HUES48 (cell line): ENCODE data around the gene ZNHIT1.
A peak's percentile ranks its signal among the peaks of the same experiment; 100 is the strongest.

Experiments used
- H3K27ac ChIP-seq: one replicate; pipeline ENCODE4 v1.7.0; 2013; ENCODE audit warnings: low read depth, low read length, inconsistent platforms
- H3K27me3 ChIP-seq: 2 replicates; pipeline ENCODE4 v1.6.1; 2013; ENCODE audit warnings: mild to moderate bottlenecking, low read length; ENCODE audit not compliant: control insufficient read depth, insufficient read depth
- H3K36me3 ChIP-seq: 2 replicates; pipeline ENCODE4 v1.6.1; 2013; ENCODE audit warnings: low read length; ENCODE audit not compliant: control insufficient read depth, insufficient read depth
- H3K4me1 ChIP-seq: 2 replicates; pipeline ENCODE4 v1.6.1; 2013; ENCODE audit warnings: mild to moderate bottlenecking, low read length; ENCODE audit not compliant: control insufficient read depth, insufficient read depth
- H3K4me3 ChIP-seq: 2 replicates; pipeline ENCODE4 v1.5.1; 2013; ENCODE audit warnings: mild to moderate bottlenecking, low read depth, low read length
- H3K9ac ChIP-seq: 2 replicates; pipeline ENCODE4 v1.6.1; 2013; ENCODE audit warnings: mild to moderate bottlenecking, low read depth, low read length, moderate library complexity
- H3K9me3 ChIP-seq: 2 replicates; pipeline ENCODE4 v1.6.1; 2013; ENCODE audit warnings: low read length; ENCODE audit not compliant: control insufficient read depth, insufficient read depth

ZNHIT1 gene

DNA sequence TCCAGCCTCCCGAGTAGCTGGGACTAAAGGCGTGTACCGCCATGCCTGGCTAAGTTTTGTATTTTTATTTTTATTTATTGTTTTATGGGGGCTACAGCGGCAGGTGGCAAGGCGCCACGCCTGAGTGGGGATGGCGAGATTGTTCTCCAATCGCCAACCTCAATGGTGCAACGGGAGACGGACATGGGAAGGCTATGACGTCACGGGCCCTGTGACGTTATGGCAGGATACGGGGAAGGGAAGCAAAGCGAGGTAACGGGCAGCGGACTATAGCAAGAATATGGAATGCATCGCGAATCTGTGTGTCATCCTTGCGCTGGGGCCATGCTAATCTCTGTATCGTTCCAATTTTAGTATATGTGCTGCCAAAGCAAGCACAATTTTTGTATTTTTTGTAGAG lies 51.7 kb downstream of the ZNHIT1 start:
- Histone ChIP-seq H3K4me3 (no peak overlapping the region), H3K9me3 (no peaks in the 10 kb centered on the region; the same call in 1 of the 2 replicates), H3K4me1 (peaks cover 12% of the 10 kb centered on the region), H3K9ac (no peak overlapping the region), H3K27me3 (no peaks in the 10 kb centered on the region), H3K27ac (no peak overlapping the region), H3K36me3 (no peaks in the 10 kb centered on the region)

- Histone ChIP-seq H3K9ac (no peak overlapping the region), H3K4me1 (peaks cover 12% of the 10 kb centered on the region), H3K27ac (no peak overlapping the region), H3K27me3 (no peaks in the 10 kb centered on the region), H3K4me3 (no peak overlapping the region), H3K36me3 (no peaks in the 10 kb centered on the region), H3K9me3 (no peaks in the 10 kb centered on the region; the same call in 1 of the 2 replicates)
Observed at GRCh38 chr7:101271021-101271420, 53.1 kb downstream of the ZNHIT1 start.

GRCh38 chr7:101273206-101273605 lies 55.2 kb downstream of the ZNHIT1 start:
- Histone ChIP-seq H3K4me1 (peaks cover 12% of the 10 kb centered on the region), H3K27ac (peak overlapping the region; percentile 21), H3K36me3 (no peaks in the 10 kb centered on the region), H3K4me3 (no peak overlapping the region), H3K9ac (no peak overlapping the region), H3K27me3 (no peaks in the 10 kb centered on the region), H3K9me3 (no peaks in the 10 kb centered on the region; the same call in 1 of the 2 replicates)
